Thyroid gland (tissue), 4 donors: ENCODE measurements around the gene GRK2. TPM values are rescaled to one million over a fixed set of nuclear protein-coding genes. Genes with fewer than 3 reads are reported as not detected.
A peak's percentile ranks its signal among the peaks of the same experiment; 100 is the strongest.
"Not testable (repeated sequence)": the region's sequence is repeated elsewhere in the genome, so short reads cannot be mapped to it uniquely, and the experiment has no call there.

ENCODE experiments used
- DNase-seq, 2 donors: peaks; one replicate each; pipeline ENCODE4 v3.0.0-alpha.2; 2019
- H3K27ac ChIP-seq, 3 donors: fragments of 200-600 bp; sonication (generic); 1 replicate in 2 of 3; 2 replicates in 1 of 3; pipeline ENCODE4 v1.5.1; 2016 to 2019; ENCODE audit warnings: mild to moderate bottlenecking in 1 of 3, moderate library complexity in 1 of 3
- H3K27me3 ChIP-seq: fragments of 200-600 bp; sonication (generic); one replicate; pipeline ENCODE4 v1.5.1; 2019
- H3K36me3 ChIP-seq, 2 donors: fragments of 200-600 bp; sonication (generic); one replicate each; pipeline ENCODE4 v1.5.1; 2016 to 2019
- H3K4me1 ChIP-seq, 2 donors: fragments of 200-600 bp; sonication (generic); one replicate each; pipeline ENCODE4 v1.5.1; 2017 to 2019
- H3K4me3 ChIP-seq, 3 donors: fragments of 200-600 bp; sonication (generic); replicated peaks in 1 of 3; 1 replicate in 2 of 3; 2 replicates in 1 of 3; pipeline ENCODE4 v1.5.1; 2016; ENCODE audit warnings: mild to moderate bottlenecking in 1 of 3
- H3K9me3 ChIP-seq: fragments of 200-600 bp; sonication (generic); one replicate; pipeline ENCODE4 v1.5.1; 2017
- CTCF ChIP-seq, 6 experiments: fragments of 200-600 bp in 3 of 6; fragments of 450-650 bp in 3 of 6; sonication (generic) in 3 of 6; IDR thresholded peaks; one replicate each; pipeline ENCODE4 v1.5.1; 2016 to 2019; ENCODE audit warnings: antibody characterized with exemption in 6 of 6, mild to moderate bottlenecking in 2 of 6, inconsistent platforms in 1 of 6, moderate library complexity in 1 of 6
- POLR2A ChIP-seq, 2 donors: fragments of 450-650 bp; IDR thresholded peaks; one replicate each; pipeline ENCODE4 v1.6.1; 2017; ENCODE audit warnings: antibody characterized with exemption in 2 of 2, mild to moderate bottlenecking in 2 of 2, moderate library complexity in 1 of 2
- WGBS, 2 donors: methylation state at CpG; one replicate each; pipeline ENCODE4 v1.1.5; 2017; 5-methylcytosine and 5-hydroxymethylcytosine counted together
- intact Hi-C: fragments of 100-400 bp; cut with DNase I; formaldehyde crosslinking; loops from one replicate; pipeline ENCODE4 v1.15.1; 2023
- total RNA-seq, 4 donors: library from RNA; depleted of rRNA; stranded (reverse); fragments of >200 nt; gene quantifications; one replicate each; pipeline ENCODE4 v1.2.3, GENCODE V29; 2016

Gene GRK2
- total RNA-seq, 4 donors from 2014 or later: 32.8 to 55.8 (median 40.6) TPM

GRCh38 chr11:67254798-67255197 is 11.5 kb upstream of the GRK2 start:
- DNase-seq: no peak
- 91 to 93% methylated on average over 15 of the region's 15 CpGs for WGBS, 2 donors
- Histone ChIP-seq H3K27me3 (no peaks in the 10 kb centered on the region), H3K4me3 (no peak overlapping the region), H3K36me3 (peaks cover 70 to 72% of the 10 kb centered on the region in 2 donors), H3K9me3 (no peaks in the 10 kb centered on the region), H3K27ac (no peak overlapping the region), H3K4me1 (no peaks in the 10 kb centered on the region)
- intact Hi-C loops: no loop called here
- TF ChIP-seq CTCF (IDR thresholded peaks at IDR 0.05): no peak
- TF ChIP-seq POLR2A (IDR thresholded peaks at IDR 0.05): no peak

- Histone ChIP-seq H3K27ac (no peak overlapping the region), H3K9me3 (no peaks in the 10 kb centered on the region), H3K27me3 (no peaks in the 10 kb centered on the region), H3K4me3 (no peak overlapping the region), H3K36me3 (peaks cover 64 to 67% of the 10 kb centered on the region in 2 donors), H3K4me1 (no peaks in the 10 kb centered on the region)
- TF ChIP-seq CTCF (IDR thresholded peaks at IDR 0.05) (no peak), POLR2A (IDR thresholded peaks at IDR 0.05) (no peak)
- intact Hi-C loops: no loop called here
- no peak for DNase-seq
- whole genome bisulfite sequencing, 2 donors: 91 to 92% methylated on average over 10 of the region's 10 CpGs
Measured at GRCh38 chr11:67255353-67255752, 10.9 kb upstream of the GRK2 start.

GRCh38 chr11:67255864-67256263 is 10.4 kb upstream of the GRK2 start:
- Histone ChIP-seq H3K9me3 (no peaks in the 10 kb centered on the region), H3K36me3 (peaks cover 59 to 62% of the 10 kb centered on the region in 2 donors), H3K4me3 (no peak overlapping the region), H3K4me1 (peaks cover 0 to under 1% of the 10 kb centered on the region in 2 donors), H3K27ac (no peak overlapping the region), H3K27me3 (no peaks in the 10 kb centered on the region)
- intact Hi-C loops: no loop called here
- no peak for DNase-seq
- 86 to 98% methylated on average over 7 to 8 of the region's 8 CpGs for WGBS, 2 donors
- no peak for TF ChIP-seq POLR2A (IDR thresholded peaks at IDR 0.05)
- no peak for TF ChIP-seq CTCF (IDR thresholded peaks at IDR 0.05)

GRCh38 chr11:67256477-67257135 is 9.7 kb upstream of the GRK2 start:
- intact Hi-C loops: no loop called here
- H3K27ac ChIP-seq: no peak overlapping the region
- H3K4me3 ChIP-seq: no peak overlapping the region
- no peaks in the 10 kb centered on the region for H3K27me3 ChIP-seq
- DNase-seq: no peak
- peaks cover 52 to 54% of the 10 kb centered on the region in 2 donors for H3K36me3 ChIP-seq
- WGBS, 2 donors: 80 to 83% methylated on average over 5 of the region's 5 CpGs
- H3K4me1 ChIP-seq: peaks cover 5 to 8% of the 10 kb centered on the region in 2 donors
- H3K9me3 ChIP-seq: no peaks in the 10 kb centered on the region
- no peak for TF ChIP-seq POLR2A (IDR thresholded peaks at IDR 0.05)
- no peak for TF ChIP-seq CTCF (IDR thresholded peaks at IDR 0.05)

GRCh38 chr11:67260406-67260805 is 5.9 kb upstream of the GRK2 start:
- H3K9me3 ChIP-seq: no peaks in the 10 kb centered on the region
- 86 to 90% methylated on average over 6 of the region's 6 CpGs for WGBS, 2 donors
- DNase-seq: no peak
- intact Hi-C loops: no loop called here
- no peak overlapping the region for H3K27ac ChIP-seq
- H3K36me3 ChIP-seq: peaks cover 14 to 19% of the 10 kb centered on the region in 2 donors
- H3K4me1 ChIP-seq: peaks cover 10 to 22% of the 10 kb centered on the region in 2 donors
- no peaks in the 10 kb centered on the region for H3K27me3 ChIP-seq
- H3K4me3 ChIP-seq: no peak overlapping the region
- TF ChIP-seq POLR2A (IDR thresholded peaks at IDR 0.05) (no peak), CTCF (IDR thresholded peaks at IDR 0.05) (no peak)

- 39 to 48% methylated on average over 30 to 34 of the region's 50 CpGs for WGBS, 2 donors
- H3K27me3 ChIP-seq, H3K9me3 ChIP-seq, intact Hi-C loops: not testable (repeated sequence)
- peak overlapping the region in 1 of 3 donors; percentile 51 for H3K27ac ChIP-seq
- H3K36me3 ChIP-seq: peaks cover 7 to 13% of the 10 kb centered on the region in 2 donors
- peak overlapping the region in 1 of 3 donors; percentile 22 for H3K4me3 ChIP-seq
- peak; percentile 54 for DNase-seq
- H3K4me1 ChIP-seq: peaks cover 10 to 28% of the 10 kb centered on the region in 2 donors
Measured at GRCh38 chr11:67260885-67261639, 5.2 kb upstream of the GRK2 start.
